Mesenchymal stem cell (in vitro differentiated cells and primary cell): Measurements from ENCODE around the gene TMEM176B.
"Not testable (repeated sequence)": the region's sequence is repeated elsewhere in the genome, so short reads cannot be mapped to it uniquely, and the experiment has no call there.

ENCODE experiments used
- DNase-seq: peaks from one replicate; pipeline ENCODE4 v3.0.0-alpha.2; 2013
- H2AFZ ChIP-seq: one replicate; pipeline ENCODE4 v1.6.1; 2013; ENCODE audit warnings: low read depth, mild to moderate bottlenecking, control low read depth, inconsistent platforms, low read length, moderate library complexity
- H2AK5ac ChIP-seq: 2 replicates; pipeline ENCODE4 v1.6.1; 2013; ENCODE audit warnings: low read length, moderate library complexity, mild to moderate bottlenecking, inconsistent platforms; ENCODE audit not compliant: severe bottlenecking
- H2BK120ac ChIP-seq: one replicate; pipeline ENCODE4 v1.6.1; 2013; ENCODE audit warnings: low read depth, mild to moderate bottlenecking, inconsistent platforms, low read length, moderate library complexity
- H2BK12ac ChIP-seq, 2 experiments: one replicate each; pipeline ENCODE4 v1.6.1; 2013; ENCODE audit warnings: inconsistent platforms in 2 of 2, low read length in 2 of 2, mild to moderate bottlenecking in 2 of 2, moderate library complexity in 2 of 2, control low read depth in 1 of 2
- H2BK15ac ChIP-seq: one replicate; pipeline ENCODE4 v1.6.1; 2013; ENCODE audit warnings: mild to moderate bottlenecking, low read depth, inconsistent platforms; ENCODE audit not compliant: poor library complexity, severe bottlenecking
- H2BK5ac ChIP-seq: 2 replicates; pipeline ENCODE4 v1.6.1; 2013; ENCODE audit warnings: low read depth, mild to moderate bottlenecking, low read length, control low read depth, inconsistent platforms; ENCODE audit not compliant: poor library complexity, severe bottlenecking
- H3K14ac ChIP-seq, 2 experiments: one replicate each; pipeline ENCODE4 v1.6.1; 2013; ENCODE audit warnings: inconsistent platforms in 2 of 2, low read length in 2 of 2, control low read depth in 1 of 2, mild to moderate bottlenecking in 1 of 2, moderate library complexity in 1 of 2
- H3K18ac ChIP-seq, 2 experiments: one replicate each; pipeline ENCODE4 v1.6.1; 2013; ENCODE audit warnings: inconsistent platforms in 2 of 2, low read length in 2 of 2, control low read depth in 1 of 2, low read depth in 1 of 2, mild to moderate bottlenecking in 1 of 2
- H3K23ac ChIP-seq, 2 experiments: one replicate each; pipeline ENCODE4 v1.6.1; 2013; ENCODE audit warnings: inconsistent platforms in 2 of 2, low read length in 2 of 2, mild to moderate bottlenecking in 2 of 2, moderate library complexity in 2 of 2, control low read depth in 1 of 2
- H3K27ac ChIP-seq: 2 replicates; pipeline ENCODE4 v1.5.1; 2013; ENCODE audit warnings: mild to moderate bottlenecking, moderate library complexity, low read length, control low read depth, inconsistent platforms; ENCODE audit not compliant: poor library complexity, severe bottlenecking
- H3K27me3 ChIP-seq, 2 experiments: 2 replicates each; pipeline versions ENCODE4 v1.6.1 to v1.7.0; 2013; ENCODE audit warnings: low read length in 2 of 2, mild to moderate bottlenecking in 2 of 2, moderate library complexity in 2 of 2, control low read depth in 1 of 2, inconsistent platforms in 1 of 2; ENCODE audit not compliant: control insufficient read depth in 1 of 2, insufficient read depth in 1 of 2
- H3K36me3 ChIP-seq, 2 experiments: 2 replicates each; pipeline versions ENCODE4 v1.6.1 to v1.7.0; 2013; ENCODE audit warnings: low read length in 2 of 2, control low read depth in 1 of 2, inconsistent platforms in 1 of 2, low read depth in 1 of 2, mild to moderate bottlenecking in 1 of 2; ENCODE audit not compliant: insufficient read depth in 2 of 2, control insufficient read depth in 1 of 2
- H3K4ac ChIP-seq, 2 experiments: one replicate each; pipeline ENCODE4 v1.6.1; 2013; ENCODE audit warnings: inconsistent platforms in 2 of 2, low read length in 2 of 2, mild to moderate bottlenecking in 2 of 2, moderate library complexity in 2 of 2, control low read depth in 1 of 2, low read depth in 1 of 2
- H3K4me1 ChIP-seq: 2 replicates; pipeline ENCODE4 v1.6.1; 2013; ENCODE audit warnings: low read depth, low read length, control low read depth; ENCODE audit not compliant: control insufficient read depth, insufficient read depth
- H3K4me2 ChIP-seq: 2 replicates; pipeline ENCODE4 v1.6.1; 2013; ENCODE audit warnings: low read length, mild to moderate bottlenecking, inconsistent platforms; ENCODE audit not compliant: poor library complexity, severe bottlenecking
- H3K4me3 ChIP-seq, 2 experiments: 2 replicates each; pipeline versions ENCODE4 v1.5.1 to v1.7.0; 2013; ENCODE audit warnings: low read length in 2 of 2, mild to moderate bottlenecking in 2 of 2, control low read depth in 1 of 2, low read depth in 1 of 2; ENCODE audit not compliant: insufficient read depth in 1 of 2
- H3K79me1 ChIP-seq: replicated peaks from 2 replicates; pipeline ENCODE4 v1.6.1; 2013; ENCODE audit warnings: mild to moderate bottlenecking, control low read depth, low read length, inconsistent platforms; ENCODE audit not compliant: poor library complexity, severe bottlenecking
- H3K9ac ChIP-seq: 2 replicates; pipeline ENCODE4 v1.7.0; 2013; ENCODE audit warnings: mild to moderate bottlenecking, low read length, moderate library complexity
- H3K9me3 ChIP-seq: 2 replicates; pipeline ENCODE4 v1.7.0; 2013; ENCODE audit warnings: mild to moderate bottlenecking, low read length; ENCODE audit not compliant: control insufficient read depth
- H4K8ac ChIP-seq: one replicate; pipeline ENCODE4 v1.6.1; 2013; ENCODE audit warnings: inconsistent platforms, mild to moderate bottlenecking, low read length, moderate library complexity
- H4K91ac ChIP-seq: one replicate; pipeline ENCODE4 v1.6.1; 2013; ENCODE audit warnings: mild to moderate bottlenecking, low read length, inconsistent platforms
- WGBS: methylation state at CpG from one replicate; pipeline ENCODE4 v1.1.7; 2013; ENCODE audit warnings: mixed read lengths; 5-methylcytosine and 5-hydroxymethylcytosine counted together

TMEM176B gene

DNA sequence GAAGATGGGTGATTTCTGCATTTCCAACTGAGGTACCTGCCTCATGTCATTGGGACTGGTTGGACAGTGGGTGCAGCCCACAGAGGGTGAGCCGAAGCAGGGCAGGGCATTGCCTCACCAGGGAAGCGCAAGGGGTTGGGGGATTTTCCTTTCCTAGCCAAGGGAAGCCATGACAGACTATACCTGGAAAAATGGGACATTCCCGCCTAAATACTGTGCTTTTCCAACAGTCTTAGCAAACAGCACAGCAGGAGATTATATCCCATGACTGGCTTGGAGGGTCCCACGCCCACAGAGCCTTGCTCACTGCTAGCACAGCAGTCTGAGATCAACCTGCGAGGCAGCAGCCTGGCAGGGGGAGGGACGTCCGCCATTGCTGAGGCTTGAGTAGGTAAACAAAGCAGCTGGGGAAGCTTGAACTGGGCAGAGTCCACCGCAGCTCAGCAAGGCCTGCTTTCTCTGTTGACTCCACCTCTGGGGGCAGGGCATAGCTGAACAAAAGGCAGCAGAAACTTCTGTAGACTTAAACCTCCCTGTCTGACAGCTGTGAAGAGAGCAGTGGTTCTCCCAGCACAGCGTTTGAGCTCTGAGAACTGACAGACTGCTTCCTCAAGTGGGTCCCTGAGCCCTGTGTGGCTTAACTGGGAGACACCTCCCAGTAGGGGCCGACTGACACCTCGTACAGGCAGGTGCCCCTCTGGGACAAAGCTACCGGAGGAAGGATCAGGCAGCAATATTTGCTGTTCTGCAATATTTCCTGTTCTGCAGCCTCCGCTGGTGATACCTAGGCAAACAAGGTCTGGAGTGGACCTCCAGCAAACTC lies 7.7 kb upstream of the TMEM176B start:
- H3K4me1 ChIP-seq, H2AFZ ChIP-seq, H2BK5ac ChIP-seq, DNase-seq, H2BK120ac ChIP-seq, H2BK12ac ChIP-seq, H3K4me2 ChIP-seq, H3K9ac ChIP-seq, H3K14ac ChIP-seq, H4K8ac ChIP-seq, H3K4me3 ChIP-seq, H2AK5ac ChIP-seq, H4K91ac ChIP-seq, H3K27ac ChIP-seq, H3K79me1 ChIP-seq, H3K36me3 ChIP-seq, H3K27me3 ChIP-seq, H3K4ac ChIP-seq, H3K18ac ChIP-seq, H2BK15ac ChIP-seq, H3K23ac ChIP-seq: not testable (repeated sequence)
- 62% methylated on average over 13 of the region's 13 CpGs for WGBS
- peaks cover 13% of the 10 kb centered on the region for H3K9me3 ChIP-seq

DNA sequence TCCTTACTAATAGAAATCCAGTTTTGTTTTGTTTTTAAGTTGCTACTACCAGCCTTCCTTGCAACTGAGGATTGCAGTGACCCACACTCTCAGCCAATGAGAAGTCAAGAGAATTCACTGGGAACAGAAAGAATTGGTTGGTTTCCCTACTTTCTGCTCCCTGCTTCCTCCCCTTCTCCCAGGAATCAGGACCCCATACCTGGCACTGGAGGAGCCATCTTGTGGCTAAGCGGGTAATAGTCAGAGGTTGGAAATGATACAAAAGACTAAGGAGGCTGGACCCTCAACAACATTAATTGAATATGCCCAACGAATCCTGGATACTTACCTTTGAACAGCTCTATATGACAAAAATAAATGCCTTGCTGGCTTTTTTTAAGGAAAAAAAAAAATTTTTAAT lies 6.7 kb upstream of the TMEM176B start:
- Histone ChIP-seq H2BK15ac (no peak overlapping the region), H3K27ac (no peak overlapping the region), H3K79me1 (no peaks in the 10 kb centered on the region), H2AK5ac (no peak overlapping the region), H4K8ac (no peak overlapping the region), H3K18ac (no peak overlapping the region), H2BK5ac (no peak overlapping the region), H3K36me3 (no peaks in the 10 kb centered on the region), H3K9me3 (peaks cover 13% of the 10 kb centered on the region), H3K9ac (no peak overlapping the region), H3K4me3 (no peak overlapping the region), H2BK120ac (no peak overlapping the region), H3K4ac (no peak overlapping the region), H2AFZ (no peak overlapping the region), H4K91ac (no peak overlapping the region), H3K4me2 (no peak overlapping the region), H3K23ac (no peak overlapping the region), H3K14ac (no peak overlapping the region), H3K4me1 (no peaks in the 10 kb centered on the region), H2BK12ac (no peak overlapping the region), H3K27me3 (peaks cover 5 to 17% of the 10 kb centered on the region in 2 experiments)
- DNase-seq, result no peak
- WGBS, result no CpG with 5 or more reads among the region's 2 CpGs

- Histone ChIP-seq H2AFZ (no peak overlapping the region), H2BK5ac (no peak overlapping the region)
- 83% methylated on average over 3 of the region's 3 CpGs for WGBS
Observed at GRCh38 chr7:150806454-150806853, 6.3 kb upstream of the TMEM176B start.

DNA sequence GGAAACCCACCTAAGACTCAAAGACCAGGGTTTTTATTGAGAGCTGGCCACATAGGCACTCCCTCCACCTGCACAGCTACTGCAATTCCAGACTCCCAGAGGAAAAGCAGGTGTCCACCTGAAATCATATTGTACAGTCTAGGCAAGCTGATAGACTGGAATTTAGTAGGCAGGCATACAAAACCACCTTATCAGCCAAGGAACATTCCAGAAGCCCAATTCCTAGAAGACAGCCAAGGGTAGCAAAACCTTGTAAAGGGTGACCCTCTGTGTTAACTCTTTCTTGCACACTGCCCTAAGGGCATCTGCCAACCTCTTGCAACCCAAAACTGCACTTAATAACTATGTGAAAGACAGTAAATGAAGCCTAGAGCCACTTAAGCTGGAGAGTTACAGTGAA lies 5.7 kb upstream of the TMEM176B start:
- no peak overlapping the region for H2BK12ac ChIP-seq
- no peak overlapping the region for H3K4me2 ChIP-seq
- no peak overlapping the region for H3K27ac ChIP-seq
- H3K4ac ChIP-seq, result no peak overlapping the region
- H3K18ac ChIP-seq, result no peak overlapping the region
- H3K4me1 ChIP-seq, result no peaks in the 10 kb centered on the region
- H2BK120ac ChIP-seq, result no peak overlapping the region
- no peak overlapping the region for H2AFZ ChIP-seq
- H3K14ac ChIP-seq, result no peak overlapping the region
- no peaks in the 10 kb centered on the region for H3K36me3 ChIP-seq
- H3K23ac ChIP-seq, result no peak overlapping the region
- H4K8ac ChIP-seq, result no peak overlapping the region
- no peak for DNase-seq
- peaks cover 13% of the 10 kb centered on the region for H3K9me3 ChIP-seq
- peaks cover 10 to 27% of the 10 kb centered on the region in 2 experiments for H3K27me3 ChIP-seq
- H2BK5ac ChIP-seq, result no peak overlapping the region
- no peak overlapping the region for H2AK5ac ChIP-seq
- no peak overlapping the region for H4K91ac ChIP-seq
- no peak overlapping the region for H3K4me3 ChIP-seq
- H2BK15ac ChIP-seq, result no peak overlapping the region
- no peak overlapping the region for H3K9ac ChIP-seq
- no peaks in the 10 kb centered on the region for H3K79me1 ChIP-seq

More at GRCh38 chr7:150806454-150806853, 6.3 kb upstream of the TMEM176B start:
- no peak overlapping the region for H3K4me2 ChIP-seq
- no peak overlapping the region for H3K14ac ChIP-seq
- no peak overlapping the region for H4K8ac ChIP-seq
- no peak overlapping the region for H4K91ac ChIP-seq
- peaks cover 13% of the 10 kb centered on the region for H3K9me3 ChIP-seq
- no peaks in the 10 kb centered on the region for H3K79me1 ChIP-seq
- H3K23ac ChIP-seq, result no peak overlapping the region
- H2AK5ac ChIP-seq, result no peak overlapping the region
- peaks cover 5 to 21% of the 10 kb centered on the region in 2 experiments for H3K27me3 ChIP-seq
- no peak overlapping the region for H2BK120ac ChIP-seq
- no peak overlapping the region for H3K9ac ChIP-seq
- H3K4ac ChIP-seq, result no peak overlapping the region
- DNase-seq, result no peak
- H3K27ac ChIP-seq, result no peak overlapping the region
- H2BK15ac ChIP-seq, result no peak overlapping the region
- no peaks in the 10 kb centered on the region for H3K4me1 ChIP-seq
- H3K36me3 ChIP-seq, result no peaks in the 10 kb centered on the region
- H3K18ac ChIP-seq, result no peak overlapping the region
- H3K4me3 ChIP-seq, result no peak overlapping the region
- no peak overlapping the region for H2BK12ac ChIP-seq
